CD14-positive monocyte (primary cell): ENCODE data around the gene CSNK1G2. TPM values are rescaled to one million over a fixed set of nuclear protein-coding genes. Genes with fewer than 3 reads are reported as not detected.

ENCODE experiments used
- DNase-seq, 3 donors: peaks; one replicate each; pipeline ENCODE4 v3.0.0-alpha.2; 2011 to 2022
- H2AFZ ChIP-seq: 2 replicates; pipeline ENCODE4 v1.6.0; 2012; ENCODE audit warnings: mild to moderate bottlenecking, low read depth, low read length, inconsistent platforms; ENCODE audit not compliant: insufficient read depth, poor library complexity, severe bottlenecking
- H3K27ac ChIP-seq, 2 donors: 1 replicate in 1 of 2; 2 replicates in 1 of 2; pipeline ENCODE4 v1.5.1; 2012 to 2013; ENCODE audit warnings: low read length in 2 of 2, control low read depth in 1 of 2, inconsistent platforms in 1 of 2, low read depth in 1 of 2, mild to moderate bottlenecking in 1 of 2
- H3K27me3 ChIP-seq, 2 donors: one replicate each; pipeline versions ENCODE4 v1.6.0 to v1.6.1; 2011 to 2013; ENCODE audit warnings: low read length in 2 of 2; ENCODE audit not compliant: control insufficient read depth in 2 of 2, insufficient read depth in 2 of 2
- H3K36me3 ChIP-seq, 2 donors: replicated peaks in 1 of 2; 1 replicate in 1 of 2; 2 replicates in 1 of 2; pipeline versions ENCODE4 v1.5.1 to v1.6.1; 2012 to 2013; ENCODE audit warnings: low read length in 2 of 2, control low read depth in 1 of 2, inconsistent platforms in 1 of 2, mild to moderate bottlenecking in 1 of 2; ENCODE audit not compliant: insufficient read depth in 2 of 2, control insufficient read depth in 1 of 2
- H3K4me1 ChIP-seq, 2 donors: 1 replicate in 1 of 2; 2 replicates in 1 of 2; pipeline versions ENCODE4 v1.5.1 to v1.6.1; 2012 to 2013; ENCODE audit warnings: low read length in 2 of 2, control low read depth in 1 of 2, inconsistent platforms in 1 of 2, mild to moderate bottlenecking in 1 of 2, moderate library complexity in 1 of 2; ENCODE audit not compliant: insufficient read depth in 2 of 2, control insufficient read depth in 1 of 2
- H3K4me2 ChIP-seq: replicated peaks from 2 replicates; pipeline ENCODE3; 2012; ENCODE audit warnings: low read length, moderate library complexity, mild to moderate bottlenecking; ENCODE audit not compliant: poor library complexity, severe bottlenecking; ENCODE audit errors: extremely low read depth
- H3K4me3 ChIP-seq, 3 experiments: fragments of 200-600 bp in 1 of 3; sonication (generic) in 1 of 3; replicated peaks in 1 of 3; 1 replicate in 2 of 3; 2 replicates in 1 of 3; pipeline ENCODE4 v1.5.1; 2011 to 2013; ENCODE audit warnings: low read length in 3 of 3, mild to moderate bottlenecking in 3 of 3, control low read depth in 2 of 3, low read depth in 2 of 3, inconsistent platforms in 1 of 3, moderate library complexity in 1 of 3
- H3K79me2 ChIP-seq: 2 replicates; pipeline ENCODE4 v1.6.0; 2012; ENCODE audit warnings: mild to moderate bottlenecking, control low read depth, inconsistent platforms, low read length, moderate library complexity; ENCODE audit not compliant: insufficient read depth
- H3K9ac ChIP-seq: 2 replicates; pipeline ENCODE4 v1.6.0; 2017; ENCODE audit warnings: low read length, mild to moderate bottlenecking; ENCODE audit not compliant: insufficient read depth, poor library complexity, severe bottlenecking
- H3K9me3 ChIP-seq, 2 donors: replicated peaks in 1 of 2; 1 replicate in 1 of 2; 2 replicates in 1 of 2; pipeline versions ENCODE4 v1.5.1 to v1.6.1; 2012 to 2013; ENCODE audit warnings: low read length in 2 of 2, control low read depth in 1 of 2; ENCODE audit not compliant: control insufficient read depth in 1 of 2, insufficient read depth in 1 of 2
- H4K20me1 ChIP-seq: 2 replicates; pipeline ENCODE4 v1.6.0; 2012; ENCODE audit warnings: mild to moderate bottlenecking, low read length, control low read depth, moderate library complexity; ENCODE audit not compliant: insufficient read depth
- H3K27ac Mint-ChIP-seq, 7 donors: one replicate each; pipeline ENCODE4 v1.8.0; 2020; ENCODE audit warnings: mild to moderate bottlenecking in 7 of 7, mixed read lengths in 7 of 7, moderate library complexity in 6 of 7, inconsistent platforms in 2 of 7
- H3K27me3 Mint-ChIP-seq, 3 donors: one replicate each; pipeline ENCODE4 v1.8.0; 2021 to 2022; ENCODE audit warnings: low read depth in 3 of 3, mild to moderate bottlenecking in 3 of 3, mixed read lengths in 3 of 3, moderate library complexity in 3 of 3, inconsistent platforms in 1 of 3
- H3K36me3 Mint-ChIP-seq, 2 donors: one replicate each; pipeline ENCODE4 v1.8.0; 2020; ENCODE audit warnings: mixed read lengths in 2 of 2, inconsistent platforms in 1 of 2, mild to moderate bottlenecking in 1 of 2
- H3K4me1 Mint-ChIP-seq: one replicate; pipeline ENCODE4 v1.8.0; 2020; ENCODE audit warnings: mild to moderate bottlenecking, mixed read lengths
- H3K4me3 Mint-ChIP-seq, 2 donors: one replicate each; pipeline ENCODE4 v1.8.0; 2020; ENCODE audit warnings: mild to moderate bottlenecking in 2 of 2, mixed read lengths in 2 of 2, moderate library complexity in 1 of 2
- H3K9me3 Mint-ChIP-seq, 7 donors: one replicate each; pipeline ENCODE4 v1.8.0; 2020 to 2022; ENCODE audit warnings: mixed read lengths in 7 of 7, mild to moderate bottlenecking in 6 of 7, moderate library complexity in 6 of 7, inconsistent platforms in 2 of 7
- WGBS: methylation state at CpG from one replicate; pipeline ENCODE4 v1.1.5; 2013; ENCODE audit warnings: missing lambda C conversion rate; ENCODE audit not compliant: insufficient coverage; 5-methylcytosine and 5-hydroxymethylcytosine counted together
- intact Hi-C, 2 donors: fragments of 100-400 bp; cut with micrococcal nuclease; formaldehyde crosslinking; loops; one replicate each; pipeline versions ENCODE4 v1.15.0 to v1.15.1; 2023
- polyA plus RNA-seq, 3 donors: library from polyadenylated mRNA; depleted of rRNA in 1 of 3; unstranded in 2 of 3; stranded (reverse) in 1 of 3; fragments of 300-500 nt in 2 of 3; fragments of >200 nt in 1 of 3; fragmentation: Illumina TruSeq in 2 of 3; gene quantifications; 1 replicate in 2 of 3; 2 replicates in 1 of 3; pipeline ENCODE4 v1.2.3, GENCODE V29; 2012 to 2021
- TF ChIP-seq, protein P1 (sequence below): fragments of 200-600 bp; IDR thresholded peaks from one replicate; pipeline ENCODE4 v1.8.0; 2022; ENCODE audit warnings: antibody characterized with exemption, mild to moderate bottlenecking

Gene CSNK1G2
- polyA plus RNA-seq, 3 donors: 10.8 to 215 (median 20.3) TPM

GRCh38 chr19:2021453-2022140 is 80.6 kb downstream of the CSNK1G2 start:
- H3K4me1 Mint-ChIP-seq: peaks cover 8% of the 10 kb centered on the region
- H3K4me3 ChIP-seq: no peak overlapping the region
- no peak overlapping the region for H2AFZ ChIP-seq
- DNase-seq: no peak
- TF ChIP-seq, protein P1, sequence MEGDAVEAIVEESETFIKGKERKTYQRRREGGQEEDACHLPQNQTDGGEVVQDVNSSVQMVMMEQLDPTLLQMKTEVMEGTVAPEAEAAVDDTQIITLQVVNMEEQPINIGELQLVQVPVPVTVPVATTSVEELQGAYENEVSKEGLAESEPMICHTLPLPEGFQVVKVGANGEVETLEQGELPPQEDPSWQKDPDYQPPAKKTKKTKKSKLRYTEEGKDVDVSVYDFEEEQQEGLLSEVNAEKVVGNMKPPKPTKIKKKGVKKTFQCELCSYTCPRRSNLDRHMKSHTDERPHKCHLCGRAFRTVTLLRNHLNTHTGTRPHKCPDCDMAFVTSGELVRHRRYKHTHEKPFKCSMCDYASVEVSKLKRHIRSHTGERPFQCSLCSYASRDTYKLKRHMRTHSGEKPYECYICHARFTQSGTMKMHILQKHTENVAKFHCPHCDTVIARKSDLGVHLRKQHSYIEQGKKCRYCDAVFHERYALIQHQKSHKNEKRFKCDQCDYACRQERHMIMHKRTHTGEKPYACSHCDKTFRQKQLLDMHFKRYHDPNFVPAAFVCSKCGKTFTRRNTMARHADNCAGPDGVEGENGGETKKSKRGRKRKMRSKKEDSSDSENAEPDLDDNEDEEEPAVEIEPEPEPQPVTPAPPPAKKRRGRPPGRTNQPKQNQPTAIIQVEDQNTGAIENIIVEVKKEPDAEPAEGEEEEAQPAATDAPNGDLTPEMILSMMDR: no peak
- no peaks in the 10 kb centered on the region for H3K27me3 ChIP-seq
- H3K27ac ChIP-seq: no peak overlapping the region
- peaks cover 1 to 6% of the 10 kb centered on the region in 2 donors for H3K36me3 Mint-ChIP-seq
- peaks cover 0 to 4% of the 10 kb centered on the region in 2 donors for H3K4me1 ChIP-seq
- H3K9me3 Mint-ChIP-seq: peaks cover 0 to 11% (median 9%) of the 10 kb centered on the region in 7 donors
- no peaks in the 10 kb centered on the region for H3K36me3 ChIP-seq
- intact Hi-C loops: no loop called here
- WGBS: 91% methylated on average over 2 of the region's 4 CpGs
- H3K9ac ChIP-seq: no peak overlapping the region
- H3K9me3 ChIP-seq: peaks cover 0 to 5% of the 10 kb centered on the region in 2 donors
- no peak overlapping the region for H3K27ac Mint-ChIP-seq
- H3K4me3 Mint-ChIP-seq: no peak overlapping the region
- H3K27me3 Mint-ChIP-seq: peaks cover 2 to 18% (median 2%) of the 10 kb centered on the region in 3 donors
- no peak overlapping the region for H3K4me2 ChIP-seq
- no peaks in the 10 kb centered on the region for H3K79me2 ChIP-seq
- H4K20me1 ChIP-seq: no peaks in the 10 kb centered on the region

- Histone ChIP-seq H3K9me3 (peaks cover 0 to 5% of the 10 kb centered on the region in 2 donors), H3K4me2 (no peak overlapping the region), H3K9ac (no peak overlapping the region), H3K27me3 (no peaks in the 10 kb centered on the region), H3K27ac (no peak overlapping the region), H4K20me1 (no peaks in the 10 kb centered on the region), H3K36me3 (no peaks in the 10 kb centered on the region), H2AFZ (no peak overlapping the region), H3K4me3 (no peak overlapping the region), H3K79me2 (no peaks in the 10 kb centered on the region), H3K4me1 (peaks cover 6 to 10% of the 10 kb centered on the region in 2 donors)
- intact Hi-C loops: no loop called here
- H3K4me1 Mint-ChIP-seq: peaks cover 11% of the 10 kb centered on the region
- 94% methylated on average over 2 of the region's 2 CpGs for WGBS
- TF ChIP-seq, protein P1: no peak
- no peak overlapping the region for H3K4me3 Mint-ChIP-seq
- peaks cover 1 to 6% of the 10 kb centered on the region in 2 donors for H3K36me3 Mint-ChIP-seq
- peaks cover 2 to 18% (median 2%) of the 10 kb centered on the region in 3 donors for H3K27me3 Mint-ChIP-seq
- H3K9me3 Mint-ChIP-seq: peaks cover 0 to 11% (median 9%) of the 10 kb centered on the region in 7 donors
- H3K27ac Mint-ChIP-seq: peak overlapping the region in 2 of 7 donors; percentile 26 to 66
- no peak for DNase-seq
These were observed 81.3 kb downstream of the CSNK1G2 start for GRCh38 chr19:2022289-2022688.
